ENCODE results near the gene SLC7A8. TPM values are rescaled to one million over a fixed set of nuclear protein-coding genes. Genes with fewer than 3 reads are reported as not detected.
A peak's percentile ranks its signal among the peaks of the same experiment; 100 is the strongest.

SLC7A8 gene
- total RNA-seq, 1 donor from 2014 or later: 36.8 TPM

- Histone ChIP-seq H3K9me3 (no peaks in the 10 kb centered on the region), H3K4me3 (peak within 1 kb of the TSS; percentile 68), H3K27ac (peak within 1 kb of the TSS; percentile 93), H3K27me3 (ENCODE audit: low read depth) (no peaks in the 10 kb centered on the region), H3K4me1 (peaks cover 69% of the 10 kb centered on the region), H3K36me3 (peaks cover 50% of the 10 kb centered on the region)
- TF ChIP-seq CTCF (IDR thresholded peaks at IDR 0.05): no peak
- ATAC-seq: peak; percentile 96 to 98
- DNase-seq: peak; percentile 99
- intact Hi-C loops (cut with DNase I): no loop called here
Measured at GRCh38 chr14:23095196-23096108, 88.0 kb downstream of the SLC7A8 start, which contains the start of gene C14orf119. Gene C14orf119, plus strand, starts transcription at chr14:23095505. Its CDS starts 2,154 bp downstream, at chr14:23097659.

GRCh38 chr14:23094666-23095195 is 88.7 kb downstream of the SLC7A8 start, which contains the start of gene ACIN1:
Gene ACIN1, minus strand, starts transcription at chr14:23095136. Its CDS starts 24 bp downstream, at chr14:23095112.
- Histone ChIP-seq H3K9me3 (no peaks in the 10 kb centered on the region), H3K36me3 (peaks cover 57% of the 10 kb centered on the region), H3K4me1 (peaks cover 72% of the 10 kb centered on the region), H3K27me3 (ENCODE audit: low read depth) (no peaks in the 10 kb centered on the region), H3K27ac (peak within 1 kb of the TSS; percentile 93), H3K4me3 (peak within 1 kb of the TSS; percentile 68)
- intact Hi-C loops (cut with DNase I): no loop called here
- DNase-seq (peak; percentile 83), ATAC-seq (peak; percentile 74 to 80)
- no peak for TF ChIP-seq CTCF (IDR thresholded peaks at IDR 0.05)

- Histone ChIP-seq H3K36me3 (peaks cover 60% of the 10 kb centered on the region), H3K4me3 (peak overlapping the region; percentile 68), H3K27ac (peak overlapping the region; percentile 93), H3K27me3 (ENCODE audit: low read depth) (no peaks in the 10 kb centered on the region), H3K9me3 (no peaks in the 10 kb centered on the region), H3K4me1 (peaks cover 69% of the 10 kb centered on the region)
- no peak for ATAC-seq
- intact Hi-C loops (cut with DNase I): no loop called here
- no peak for TF ChIP-seq CTCF (IDR thresholded peaks at IDR 0.05)
- DNase-seq: no peak
Measured at GRCh38 chr14:23093991-23094665, 89.3 kb downstream of the SLC7A8 start.

- no peaks in the 10 kb centered on the region for H3K9me3 ChIP-seq
- DNase-seq (no peak), ATAC-seq (no peak)
- no peak overlapping the region for H3K27ac ChIP-seq
- peaks cover 60% of the 10 kb centered on the region for H3K36me3 ChIP-seq
- no peaks in the 10 kb centered on the region for H3K27me3 ChIP-seq (ENCODE audit: low read depth)
- H3K4me1 ChIP-seq: peaks cover 63% of the 10 kb centered on the region
- intact Hi-C loops (cut with DNase I): no loop called here
- peak overlapping the region; percentile 68 for H3K4me3 ChIP-seq
- TF ChIP-seq CTCF (IDR thresholded peaks at IDR 0.05): no peak
Measured at GRCh38 chr14:23093526-23093925, 89.9 kb downstream of the SLC7A8 start.

GRCh38 chr14:23093104-23093503 is 90.4 kb downstream of the SLC7A8 start:
- no peak overlapping the region for H3K27ac ChIP-seq
- DNase-seq (no peak), ATAC-seq (no peak)
- H3K4me1 ChIP-seq: peaks cover 62% of the 10 kb centered on the region
- intact Hi-C loops (cut with DNase I): no loop called here
- peak overlapping the region; percentile 68 for H3K4me3 ChIP-seq
- H3K27me3 ChIP-seq (ENCODE audit: low read depth): no peaks in the 10 kb centered on the region
- no peak for TF ChIP-seq CTCF (IDR thresholded peaks at IDR 0.05)
- H3K36me3 ChIP-seq: peaks cover 60% of the 10 kb centered on the region
- H3K9me3 ChIP-seq: no peaks in the 10 kb centered on the region

All from lower lobe of right lung (tissue), 2 donors.